Measurements from ENCODE around the gene CETN2.

Gene CETN2

DNA sequence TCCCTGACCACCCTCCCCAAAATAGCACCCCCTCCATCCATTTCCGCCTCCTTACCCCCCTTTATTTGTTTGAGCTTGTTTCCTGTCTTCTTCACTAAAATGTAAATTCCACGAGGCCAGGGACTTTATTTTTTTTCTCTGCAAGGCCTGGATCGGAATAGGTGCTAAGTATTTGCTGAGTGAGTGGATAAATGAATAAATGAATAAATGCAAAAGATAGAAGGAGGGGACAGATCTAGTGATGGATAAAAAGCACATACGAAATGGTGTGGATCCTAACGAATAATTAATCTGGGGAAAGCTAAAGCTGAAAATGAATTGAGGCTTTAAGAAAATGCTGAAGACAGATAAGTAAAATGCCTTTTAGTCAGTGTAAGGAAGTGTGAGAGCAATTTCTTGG, 12.2 kb downstream of the CETN2 start:
- no peak for TF ChIP-seq EZH2phosphoT487 (IDR thresholded peaks at IDR 0.05; ENCODE audit: borderline replicate concordance, low read length)
- TF ChIP-seq, protein P1, sequence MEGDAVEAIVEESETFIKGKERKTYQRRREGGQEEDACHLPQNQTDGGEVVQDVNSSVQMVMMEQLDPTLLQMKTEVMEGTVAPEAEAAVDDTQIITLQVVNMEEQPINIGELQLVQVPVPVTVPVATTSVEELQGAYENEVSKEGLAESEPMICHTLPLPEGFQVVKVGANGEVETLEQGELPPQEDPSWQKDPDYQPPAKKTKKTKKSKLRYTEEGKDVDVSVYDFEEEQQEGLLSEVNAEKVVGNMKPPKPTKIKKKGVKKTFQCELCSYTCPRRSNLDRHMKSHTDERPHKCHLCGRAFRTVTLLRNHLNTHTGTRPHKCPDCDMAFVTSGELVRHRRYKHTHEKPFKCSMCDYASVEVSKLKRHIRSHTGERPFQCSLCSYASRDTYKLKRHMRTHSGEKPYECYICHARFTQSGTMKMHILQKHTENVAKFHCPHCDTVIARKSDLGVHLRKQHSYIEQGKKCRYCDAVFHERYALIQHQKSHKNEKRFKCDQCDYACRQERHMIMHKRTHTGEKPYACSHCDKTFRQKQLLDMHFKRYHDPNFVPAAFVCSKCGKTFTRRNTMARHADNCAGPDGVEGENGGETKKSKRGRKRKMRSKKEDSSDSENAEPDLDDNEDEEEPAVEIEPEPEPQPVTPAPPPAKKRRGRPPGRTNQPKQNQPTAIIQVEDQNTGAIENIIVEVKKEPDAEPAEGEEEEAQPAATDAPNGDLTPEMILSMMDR (IDR thresholded peaks at IDR 0.05; ENCODE audit: low read depth, low read length, poor library complexity, severe bottlenecking), result no peak
- no peaks in the 10 kb centered on the region for H3K4me1 ChIP-seq (ENCODE audit: control insufficient read depth, low read length)
- H3K27ac ChIP-seq (ENCODE audit: low read depth, low read length), result no peak overlapping the region
- H3F3A ChIP-seq (ENCODE audit: control insufficient read depth, insufficient read depth), result no peaks in the 10 kb centered on the region
- no peaks in the 10 kb centered on the region for H3K9me2 ChIP-seq (replicated peaks; ENCODE audit: control insufficient read depth, low read length)
- no peaks in the 10 kb centered on the region for H3K9me3 ChIP-seq (ENCODE audit: control insufficient read depth, insufficient read depth, low read length)
- no peak overlapping the region for H3K4me2 ChIP-seq (ENCODE audit: low read length)
- no peak overlapping the region for H3K4me3 ChIP-seq (ENCODE audit: low read length)
- no peaks in the 10 kb centered on the region for H4K20me1 ChIP-seq (ENCODE audit: control insufficient read depth, insufficient read depth, low read depth, low read length)
- H3K36me3 ChIP-seq (ENCODE audit: control insufficient read depth, low read length), result no peaks in the 10 kb centered on the region
- no peaks in the 10 kb centered on the region for H3K27me3 ChIP-seq (ENCODE audit: control insufficient read depth, low read length)
- no peaks in the 10 kb centered on the region for H3K79me2 ChIP-seq (ENCODE audit: control insufficient read depth, low read length)

DNA sequence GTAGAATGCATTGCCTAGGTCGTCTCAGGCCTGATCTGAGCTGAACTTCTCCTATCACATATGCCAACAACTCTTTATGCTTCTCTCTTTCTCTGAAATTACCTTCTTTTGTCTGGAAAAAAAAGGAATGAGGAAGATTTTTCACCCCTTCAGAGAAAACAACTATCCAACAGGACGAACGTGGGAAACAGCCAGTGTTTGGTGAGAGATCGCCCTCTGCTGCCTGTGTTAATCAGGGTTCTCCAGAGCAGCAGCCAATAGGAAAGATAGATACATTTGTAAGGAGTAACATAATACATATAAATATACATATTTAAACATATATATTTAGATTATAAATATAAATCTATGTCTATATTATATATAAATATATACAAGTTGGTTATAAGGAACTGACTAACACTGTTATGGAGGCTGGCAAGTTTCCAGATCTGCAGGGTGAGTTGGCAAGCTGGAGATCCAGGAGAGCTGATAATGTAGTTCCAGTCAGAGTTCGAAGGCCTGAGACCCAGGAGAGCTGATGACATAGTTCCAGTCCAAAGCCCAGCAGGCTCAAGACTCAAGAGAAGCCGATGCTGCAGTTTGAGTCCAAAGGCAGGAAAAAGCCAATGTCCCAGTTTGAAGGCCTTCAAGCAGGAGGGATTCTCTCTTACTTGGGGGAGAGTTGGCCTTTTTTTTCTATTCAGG, 13.3 kb downstream of the CETN2 start:
- Histone ChIP-seq H4K20me1 (ENCODE audit: control insufficient read depth, insufficient read depth, low read depth, low read length) (no peaks in the 10 kb centered on the region), H3K9me3 (ENCODE audit: control insufficient read depth, insufficient read depth, low read length) (no peaks in the 10 kb centered on the region), H3K4me2 (ENCODE audit: low read length) (no peak overlapping the region), H3K27me3 (ENCODE audit: control insufficient read depth, low read length) (no peaks in the 10 kb centered on the region), H3K4me1 (ENCODE audit: control insufficient read depth, low read length) (no peaks in the 10 kb centered on the region), H3K27ac (ENCODE audit: low read depth, low read length) (no peak overlapping the region), H3K79me2 (ENCODE audit: control insufficient read depth, low read length) (no peaks in the 10 kb centered on the region), H3F3A (ENCODE audit: control insufficient read depth, insufficient read depth) (no peaks in the 10 kb centered on the region), H3K36me3 (ENCODE audit: control insufficient read depth, low read length) (no peaks in the 10 kb centered on the region), H3K4me3 (ENCODE audit: low read length) (no peak overlapping the region), H3K9me2 (replicated peaks; ENCODE audit: control insufficient read depth, low read length) (no peaks in the 10 kb centered on the region)
- TF ChIP-seq EZH2phosphoT487 (IDR thresholded peaks at IDR 0.05; ENCODE audit: borderline replicate concordance, low read length), result no peak
- TF ChIP-seq, protein P1 (IDR thresholded peaks at IDR 0.05; ENCODE audit: low read depth, low read length, poor library complexity, severe bottlenecking), result peak; percentile 29

DNA sequence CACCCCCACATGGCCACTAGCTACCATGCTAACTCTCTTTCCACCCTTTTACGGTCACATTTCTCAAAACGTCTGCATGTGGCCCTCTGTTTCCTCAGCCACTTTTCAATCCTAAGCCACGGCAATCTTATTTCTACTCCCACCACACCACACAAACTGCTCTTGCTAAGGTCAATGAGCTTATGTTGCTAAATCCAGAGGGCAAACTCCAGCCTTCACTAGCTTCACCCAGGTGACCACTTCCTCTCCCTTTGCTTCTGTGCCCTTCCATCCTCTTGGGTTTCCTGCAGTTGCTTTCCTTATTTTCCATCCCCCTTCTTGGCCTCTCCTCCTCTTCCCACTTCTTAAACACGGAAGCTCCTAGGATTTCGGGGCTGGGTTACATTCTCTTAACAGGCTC, 16.5 kb downstream of the CETN2 start:
- Histone ChIP-seq H3K9me3 (ENCODE audit: control insufficient read depth, insufficient read depth, low read length) (no peaks in the 10 kb centered on the region), H3K27me3 (ENCODE audit: control insufficient read depth, low read length) (no peaks in the 10 kb centered on the region), H3K27ac (ENCODE audit: low read depth, low read length) (no peak overlapping the region), H3K79me2 (ENCODE audit: control insufficient read depth, low read length) (no peaks in the 10 kb centered on the region), H3K4me3 (ENCODE audit: low read length) (no peak overlapping the region), H3K4me2 (ENCODE audit: low read length) (no peak overlapping the region), H3K4me1 (ENCODE audit: control insufficient read depth, low read length) (no peaks in the 10 kb centered on the region), H3K36me3 (ENCODE audit: control insufficient read depth, low read length) (no peaks in the 10 kb centered on the region), H3K9me2 (replicated peaks; ENCODE audit: control insufficient read depth, low read length) (no peaks in the 10 kb centered on the region), H4K20me1 (ENCODE audit: control insufficient read depth, insufficient read depth, low read depth, low read length) (no peaks in the 10 kb centered on the region), H3F3A (ENCODE audit: control insufficient read depth, insufficient read depth) (no peaks in the 10 kb centered on the region)
- no peak for TF ChIP-seq EZH2phosphoT487 (IDR thresholded peaks at IDR 0.05; ENCODE audit: borderline replicate concordance, low read length)
- TF ChIP-seq, protein P1 (IDR thresholded peaks at IDR 0.05; ENCODE audit: low read depth, low read length, poor library complexity, severe bottlenecking), result no peak

All from DOHH2 (cell line).